Posterior vena cava (tissue), 2 donors: ENCODE data around the gene PAFAH1B1. TPM values are rescaled to one million over a fixed set of nuclear protein-coding genes. Genes with fewer than 3 reads are reported as not detected.
A peak's percentile ranks its signal among the peaks of the same experiment; 100 is the strongest.

Source experiments
- DNase-seq: peaks from one replicate; pipeline ENCODE4 v3.0.0-alpha.2; 2020; ENCODE audit warnings: low spot score
- intact Hi-C, 2 donors: fragments of 100-400 bp; cut with DNase I; formaldehyde crosslinking; loops; one replicate each; pipeline versions ENCODE4 v1.14.1 to v1.14.2; 2022 to 2023
- total RNA-seq, 2 donors: library from RNA; stranded (reverse); fragmentation: NEBNext Ultra II Directional; extraction: Animal tissue kit (Norgen Biotek cat#: 25700); gene quantifications; one replicate each; pipeline ENCODE4 v1.2.1, GENCODE V29; 2021
- donor health status: DM: yes; HTN: yes; CAD: no.
- donor health status: DM: yes; HTN: yes; CAD: no.

Gene PAFAH1B1
- total RNA-seq, 2 donors from 2014 or later: 129 to 138 TPM

GRCh38 chr17:2707721-2708584 lies 114.5 kb downstream of the PAFAH1B1 start:
- intact Hi-C loops: loop anchor here in 1 of 2 donors (10.0 kb wide), 1 partner anchor 1053 kb away; no protein-coding TSS in a partner anchor
- DNase-seq: peak; percentile 81

GRCh38 chr17:2708585-2709182 lies 115.2 kb downstream of the PAFAH1B1 start:
- peak; percentile 79 for DNase-seq
- intact Hi-C loops: loop anchor here in 1 of 2 donors (10.0 kb wide), 1 partner anchor 1054 kb away; no protein-coding TSS in a partner anchor

- peak; percentile 79 for DNase-seq
These were observed 115.8 kb downstream of the PAFAH1B1 start for GRCh38 chr17:2709183-2709661.

GRCh38 chr17:2710071-2710802 lies 116.8 kb downstream of the PAFAH1B1 start:
- DNase-seq: peak; percentile 76
- intact Hi-C loops: no loop called here

More at GRCh38 chr17:2709183-2709661, 115.8 kb downstream of the PAFAH1B1 start:
- intact Hi-C loops: loop anchor here in 1 of 2 donors (10.0 kb wide), 1 partner anchor 1054 kb away; no protein-coding TSS in a partner anchor

- peak; percentile 82 for DNase-seq
- intact Hi-C loops: no loop called here
These were observed 117.6 kb downstream of the PAFAH1B1 start for GRCh38 chr17:2710803-2711607.

- DNase-seq: peak; percentile 99
- intact Hi-C loops: no loop called here
These were observed 118.3 kb downstream of the PAFAH1B1 start, which contains the start of gene CLUH for GRCh38 chr17:2711608-2712299. Gene CLUH, minus strand, starts transcription at chr17:2711764. Its CDS starts 103 bp downstream, at chr17:2711661.

GRCh38 chr17:2712300-2713043 lies 119.0 kb downstream of the PAFAH1B1 start:
- intact Hi-C loops: no loop called here
- DNase-seq: no peak

GRCh38 chr17:2713881-2714280 lies 120.4 kb downstream of the PAFAH1B1 start:
- no peak for DNase-seq
- intact Hi-C loops: no loop called here

GRCh38 chr17:2716649-2717048 lies 123.2 kb downstream of the PAFAH1B1 start:
- intact Hi-C loops: no loop called here

GRCh38 chr17:2718150-2718938 lies 124.9 kb downstream of the PAFAH1B1 start:
- intact Hi-C loops: no loop called here
- no peak for DNase-seq

More at GRCh38 chr17:2716649-2717048, 123.2 kb downstream of the PAFAH1B1 start:
- no peak for DNase-seq

- DNase-seq: no peak
- intact Hi-C loops: no loop called here
These were observed 126.4 kb downstream of the PAFAH1B1 start for GRCh38 chr17:2719861-2720260.

- no peak for DNase-seq
- intact Hi-C loops: no loop called here
These were observed 128.1 kb downstream of the PAFAH1B1 start for GRCh38 chr17:2721603-2722002.

GRCh38 chr17:2722611-2723010 lies 129.2 kb downstream of the PAFAH1B1 start:
- intact Hi-C loops: no loop called here
- DNase-seq: no peak

- intact Hi-C loops: no loop called here
These were observed 130.1 kb downstream of the PAFAH1B1 start for GRCh38 chr17:2723505-2723996.

GRCh38 chr17:2723997-2724783 lies 130.7 kb downstream of the PAFAH1B1 start:
- intact Hi-C loops: no loop called here
- no peak for DNase-seq

More at GRCh38 chr17:2723505-2723996, 130.1 kb downstream of the PAFAH1B1 start:
- DNase-seq: no peak

- DNase-seq: no peak
- intact Hi-C loops: no loop called here
These were observed 131.3 kb downstream of the PAFAH1B1 start for GRCh38 chr17:2724784-2725164.
